Measurements from ENCODE around the gene ZMAT5. TPM values are rescaled to one million over a fixed set of nuclear protein-coding genes. Genes with fewer than 3 reads are reported as not detected.
A peak's percentile ranks its signal among the peaks of the same experiment; 100 is the strongest.

ZMAT5 gene
- total RNA-seq, 1 experiment from 2014 or later = 13.4 TPM

DNA sequence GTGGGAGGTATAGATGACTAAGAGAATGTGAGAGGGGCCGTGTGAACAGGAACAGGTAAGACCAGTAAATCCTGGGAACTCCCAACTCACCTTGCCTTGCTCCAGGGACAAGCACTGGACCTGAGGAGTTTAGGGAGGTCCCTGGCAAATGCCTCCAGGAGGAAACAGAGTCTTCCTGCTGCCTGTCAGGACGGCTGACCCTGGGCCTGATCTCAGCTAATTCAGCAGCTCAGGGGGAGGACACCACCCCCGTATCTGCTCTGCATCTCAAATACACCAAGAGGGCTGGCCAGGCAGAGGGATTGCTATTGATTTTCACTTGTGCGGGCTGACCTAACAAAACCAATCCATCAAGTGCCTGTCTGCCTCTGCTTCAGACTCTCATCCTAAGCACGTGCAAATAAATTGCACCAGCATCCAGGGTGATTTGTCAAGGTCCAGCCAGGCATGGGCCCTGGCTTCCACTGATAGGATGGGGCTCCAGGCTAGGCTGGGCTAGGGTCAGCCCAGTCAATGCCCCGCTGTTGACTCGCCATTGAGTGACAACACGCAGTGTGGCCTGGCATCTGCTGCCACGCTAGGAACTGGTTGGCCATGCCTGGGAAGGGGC lies 20.7 kb upstream of the ZMAT5 start:
- peak overlapping the region; percentile 78; the same call in 1 of the 2 replicates for H3K27ac Mint-ChIP-seq
- H3K4me1 Mint-ChIP-seq = peaks cover 5% of the 10 kb centered on the region
- H3K9me3 Mint-ChIP-seq = no peaks in the 10 kb centered on the region
- no peak overlapping the region for H3K4me3 Mint-ChIP-seq
- no peak for ATAC-seq
- POLR2A ChIA-PET = no interaction called here
- peaks cover 12% of the 10 kb centered on the region for H3K36me3 Mint-ChIP-seq
- CTCF ChIA-PET = no interaction called here
- no peak for TF ChIP-seq NR1H2 (CRISPR knock-in tag; IDR thresholded peaks at IDR 0.05)
- no peak for TF ChIP-seq RORB (CRISPR knock-in tag; IDR thresholded peaks at IDR 0.05)
- TF ChIP-seq, protein P1, sequence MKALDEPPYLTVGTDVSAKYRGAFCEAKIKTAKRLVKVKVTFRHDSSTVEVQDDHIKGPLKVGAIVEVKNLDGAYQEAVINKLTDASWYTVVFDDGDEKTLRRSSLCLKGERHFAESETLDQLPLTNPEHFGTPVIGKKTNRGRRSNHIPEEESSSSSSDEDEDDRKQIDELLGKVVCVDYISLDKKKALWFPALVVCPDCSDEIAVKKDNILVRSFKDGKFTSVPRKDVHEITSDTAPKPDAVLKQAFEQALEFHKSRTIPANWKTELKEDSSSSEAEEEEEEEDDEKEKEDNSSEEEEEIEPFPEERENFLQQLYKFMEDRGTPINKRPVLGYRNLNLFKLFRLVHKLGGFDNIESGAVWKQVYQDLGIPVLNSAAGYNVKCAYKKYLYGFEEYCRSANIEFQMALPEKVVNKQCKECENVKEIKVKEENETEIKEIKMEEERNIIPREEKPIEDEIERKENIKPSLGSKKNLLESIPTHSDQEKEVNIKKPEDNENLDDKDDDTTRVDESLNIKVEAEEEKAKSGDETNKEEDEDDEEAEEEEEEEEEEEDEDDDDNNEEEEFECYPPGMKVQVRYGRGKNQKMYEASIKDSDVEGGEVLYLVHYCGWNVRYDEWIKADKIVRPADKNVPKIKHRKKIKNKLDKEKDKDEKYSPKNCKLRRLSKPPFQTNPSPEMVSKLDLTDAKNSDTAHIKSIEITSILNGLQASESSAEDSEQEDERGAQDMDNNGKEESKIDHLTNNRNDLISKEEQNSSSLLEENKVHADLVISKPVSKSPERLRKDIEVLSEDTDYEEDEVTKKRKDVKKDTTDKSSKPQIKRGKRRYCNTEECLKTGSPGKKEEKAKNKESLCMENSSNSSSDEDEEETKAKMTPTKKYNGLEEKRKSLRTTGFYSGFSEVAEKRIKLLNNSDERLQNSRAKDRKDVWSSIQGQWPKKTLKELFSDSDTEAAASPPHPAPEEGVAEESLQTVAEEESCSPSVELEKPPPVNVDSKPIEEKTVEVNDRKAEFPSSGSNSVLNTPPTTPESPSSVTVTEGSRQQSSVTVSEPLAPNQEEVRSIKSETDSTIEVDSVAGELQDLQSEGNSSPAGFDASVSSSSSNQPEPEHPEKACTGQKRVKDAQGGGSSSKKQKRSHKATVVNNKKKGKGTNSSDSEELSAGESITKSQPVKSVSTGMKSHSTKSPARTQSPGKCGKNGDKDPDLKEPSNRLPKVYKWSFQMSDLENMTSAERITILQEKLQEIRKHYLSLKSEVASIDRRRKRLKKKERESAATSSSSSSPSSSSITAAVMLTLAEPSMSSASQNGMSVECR (CRISPR knock-in tag; IDR thresholded peaks at IDR 0.05; ENCODE audit: borderline replicate concordance) = no peak
- TF ChIP-seq, protein P2, sequence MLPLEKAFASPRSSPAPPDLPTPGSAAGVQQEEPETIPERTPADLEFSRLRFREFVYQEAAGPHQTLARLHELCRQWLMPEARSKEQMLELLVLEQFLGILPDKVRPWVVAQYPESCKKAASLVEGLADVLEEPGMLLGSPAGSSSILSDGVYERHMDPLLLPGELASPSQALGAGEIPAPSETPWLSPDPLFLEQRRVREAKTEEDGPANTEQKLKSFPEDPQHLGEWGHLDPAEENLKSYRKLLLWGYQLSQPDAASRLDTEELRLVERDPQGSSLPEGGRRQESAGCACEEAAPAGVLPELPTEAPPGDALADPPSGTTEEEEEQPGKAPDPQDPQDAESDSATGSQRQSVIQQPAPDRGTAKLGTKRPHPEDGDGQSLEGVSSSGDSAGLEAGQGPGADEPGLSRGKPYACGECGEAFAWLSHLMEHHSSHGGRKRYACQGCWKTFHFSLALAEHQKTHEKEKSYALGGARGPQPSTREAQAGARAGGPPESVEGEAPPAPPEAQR (CRISPR knock-in tag; IDR thresholded peaks at IDR 0.05) = no peak
- TF ChIP-seq, protein P3, sequence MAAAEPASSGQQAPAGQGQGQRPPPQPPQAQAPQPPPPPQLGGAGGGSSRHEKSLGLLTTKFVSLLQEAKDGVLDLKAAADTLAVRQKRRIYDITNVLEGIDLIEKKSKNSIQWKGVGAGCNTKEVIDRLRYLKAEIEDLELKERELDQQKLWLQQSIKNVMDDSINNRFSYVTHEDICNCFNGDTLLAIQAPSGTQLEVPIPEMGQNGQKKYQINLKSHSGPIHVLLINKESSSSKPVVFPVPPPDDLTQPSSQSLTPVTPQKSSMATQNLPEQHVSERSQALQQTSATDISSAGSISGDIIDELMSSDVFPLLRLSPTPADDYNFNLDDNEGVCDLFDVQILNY (CRISPR knock-in tag; IDR thresholded peaks at IDR 0.05) = no peak
- no peak for TF ChIP-seq ZNF263 (CRISPR knock-in tag; IDR thresholded peaks at IDR 0.05; ENCODE audit: low read depth)
- no peak for TF ChIP-seq ZNF671 (CRISPR knock-in tag; IDR thresholded peaks at IDR 0.05)
- TF ChIP-seq, protein P4, sequence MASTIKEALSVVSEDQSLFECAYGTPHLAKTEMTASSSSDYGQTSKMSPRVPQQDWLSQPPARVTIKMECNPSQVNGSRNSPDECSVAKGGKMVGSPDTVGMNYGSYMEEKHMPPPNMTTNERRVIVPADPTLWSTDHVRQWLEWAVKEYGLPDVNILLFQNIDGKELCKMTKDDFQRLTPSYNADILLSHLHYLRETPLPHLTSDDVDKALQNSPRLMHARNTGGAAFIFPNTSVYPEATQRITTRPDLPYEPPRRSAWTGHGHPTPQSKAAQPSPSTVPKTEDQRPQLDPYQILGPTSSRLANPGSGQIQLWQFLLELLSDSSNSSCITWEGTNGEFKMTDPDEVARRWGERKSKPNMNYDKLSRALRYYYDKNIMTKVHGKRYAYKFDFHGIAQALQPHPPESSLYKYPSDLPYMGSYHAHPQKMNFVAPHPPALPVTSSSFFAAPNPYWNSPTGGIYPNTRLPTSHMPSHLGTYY (CRISPR knock-in tag; IDR thresholded peaks at IDR 0.05) = no peak
- no peak for TF ChIP-seq TEAD1 (CRISPR knock-in tag; IDR thresholded peaks at IDR 0.05)
- TF ChIP-seq CREB1 (CRISPR knock-in tag; IDR thresholded peaks at IDR 0.05) = no peak
- TF ChIP-seq ZNF121 (CRISPR knock-in tag; IDR thresholded peaks at IDR 0.05) = no peak
- no peak for TF ChIP-seq GRHL2 (CRISPR knock-in tag; IDR thresholded peaks at IDR 0.05; ENCODE audit: insufficient replicate concordance, severe bottlenecking)
- no peak for TF ChIP-seq NR3C1 (CRISPR knock-in tag; conservative IDR thresholded peaks at IDR 0.05; ENCODE audit: low read depth)
- no peak for TF ChIP-seq TEAD4 (CRISPR knock-in tag; IDR thresholded peaks at IDR 0.05)
- no peak for TF ChIP-seq ZBTB21 (CRISPR knock-in tag; IDR thresholded peaks at IDR 0.05; ENCODE audit: borderline replicate concordance)
- TF ChIP-seq TP53 (CRISPR knock-in tag; IDR thresholded peaks at IDR 0.05) = no peak
- H3K27me3 Mint-ChIP-seq (ENCODE audit: low read depth) = no peaks in the 10 kb centered on the region
- DNase-seq (ENCODE audit: low spot score) = no peak

DNA sequence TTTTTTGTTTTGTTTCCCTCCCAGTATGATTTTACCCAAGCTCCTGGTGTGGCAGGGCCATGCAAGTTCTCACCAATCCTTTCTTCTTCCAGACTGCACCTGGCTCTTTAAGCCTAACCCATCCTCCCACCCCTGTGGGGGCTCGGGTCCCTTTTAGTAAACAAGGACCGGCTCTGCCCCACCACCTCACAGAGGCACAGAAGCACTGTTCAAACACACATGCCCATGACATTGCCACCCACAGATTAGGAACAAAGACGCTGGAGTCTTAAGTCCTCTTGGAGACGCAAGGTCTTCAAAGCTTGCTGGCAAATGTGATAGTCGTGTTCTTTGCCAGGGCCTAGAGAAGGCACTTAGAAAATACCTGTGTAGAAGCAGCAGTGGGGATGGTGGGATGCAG lies 19.2 kb upstream of the ZMAT5 start:
- peaks cover 6% of the 10 kb centered on the region for H3K4me1 Mint-ChIP-seq
- H3K27me3 Mint-ChIP-seq (ENCODE audit: low read depth) = no peaks in the 10 kb centered on the region
- TF ChIP-seq CREB1 (CRISPR knock-in tag; IDR thresholded peaks at IDR 0.05) (no peak), ZNF232 (CRISPR knock-in tag; IDR thresholded peaks at IDR 0.05) (no peak), GRHL2 (CRISPR knock-in tag; IDR thresholded peaks at IDR 0.05; ENCODE audit: insufficient replicate concordance, severe bottlenecking) (no peak), ATF1 (CRISPR knock-in tag; IDR thresholded peaks at IDR 0.05) (no peak)
- TF ChIP-seq, protein P5, sequence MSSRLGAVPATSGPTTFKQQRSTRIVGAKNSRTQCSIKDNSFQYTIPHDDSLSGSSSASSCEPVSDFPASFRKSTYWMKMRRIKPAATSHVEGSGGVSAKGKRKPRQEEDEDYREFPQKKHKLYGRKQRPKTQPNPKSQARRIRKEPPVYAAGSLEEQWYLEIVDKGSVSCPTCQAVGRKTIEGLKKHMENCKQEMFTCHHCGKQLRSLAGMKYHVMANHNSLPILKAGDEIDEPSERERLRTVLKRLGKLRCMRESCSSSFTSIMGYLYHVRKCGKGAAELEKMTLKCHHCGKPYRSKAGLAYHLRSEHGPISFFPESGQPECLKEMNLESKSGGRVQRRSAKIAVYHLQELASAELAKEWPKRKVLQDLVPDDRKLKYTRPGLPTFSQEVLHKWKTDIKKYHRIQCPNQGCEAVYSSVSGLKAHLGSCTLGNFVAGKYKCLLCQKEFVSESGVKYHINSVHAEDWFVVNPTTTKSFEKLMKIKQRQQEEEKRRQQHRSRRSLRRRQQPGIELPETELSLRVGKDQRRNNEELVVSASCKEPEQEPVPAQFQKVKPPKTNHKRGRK (CRISPR knock-in tag; IDR thresholded peaks at IDR 0.05; ENCODE audit: borderline replicate concordance) = no peak
- TF ChIP-seq, protein P6, sequence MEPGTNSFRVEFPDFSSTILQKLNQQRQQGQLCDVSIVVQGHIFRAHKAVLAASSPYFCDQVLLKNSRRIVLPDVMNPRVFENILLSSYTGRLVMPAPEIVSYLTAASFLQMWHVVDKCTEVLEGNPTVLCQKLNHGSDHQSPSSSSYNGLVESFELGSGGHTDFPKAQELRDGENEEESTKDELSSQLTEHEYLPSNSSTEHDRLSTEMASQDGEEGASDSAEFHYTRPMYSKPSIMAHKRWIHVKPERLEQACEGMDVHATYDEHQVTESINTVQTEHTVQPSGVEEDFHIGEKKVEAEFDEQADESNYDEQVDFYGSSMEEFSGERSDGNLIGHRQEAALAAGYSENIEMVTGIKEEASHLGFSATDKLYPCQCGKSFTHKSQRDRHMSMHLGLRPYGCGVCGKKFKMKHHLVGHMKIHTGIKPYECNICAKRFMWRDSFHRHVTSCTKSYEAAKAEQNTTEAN (CRISPR knock-in tag; IDR thresholded peaks at IDR 0.05) = no peak
- CTCF ChIA-PET = interaction anchor here (0.5 to 1.7 kb wide), 2 partner anchors 96 to 469 kb away, joined by 4 to 6 read pairs; no protein-coding TSS in a partner anchor
- DNase-seq (ENCODE audit: low spot score) (no peak), ATAC-seq (no peak)
- peak overlapping the region; percentile 20 for H3K27ac Mint-ChIP-seq
- H3K36me3 Mint-ChIP-seq = peaks cover 10% of the 10 kb centered on the region
- POLR2A ChIA-PET = no interaction called here
- H3K9me3 Mint-ChIP-seq = no peaks in the 10 kb centered on the region
- no peak overlapping the region for H3K4me3 Mint-ChIP-seq

Measured in WTC11 (cell line).